IPS DF 6.9 (cell line): ENCODE data around the gene NPAS2.

Source experiments
- DNase-seq: peaks from one replicate; pipeline ENCODE4 v3.0.0-alpha.2; 2013; ENCODE audit warnings: low read depth, low spot score
- H3K27ac ChIP-seq: one replicate; pipeline ENCODE4 v1.5.1; 2013; ENCODE audit warnings: low read length, control low read depth
- H3K27me3 ChIP-seq: 2 replicates; pipeline ENCODE4 v1.6.1; 2013; ENCODE audit warnings: mild to moderate bottlenecking, low read length; ENCODE audit not compliant: control insufficient read depth, insufficient read depth
- H3K36me3 ChIP-seq: 2 replicates; pipeline ENCODE4 v1.6.1; 2013; ENCODE audit warnings: low read length; ENCODE audit not compliant: control insufficient read depth, insufficient read depth
- H3K4me1 ChIP-seq: 2 replicates; pipeline ENCODE4 v1.6.1; 2013; ENCODE audit warnings: low read length; ENCODE audit not compliant: control insufficient read depth, insufficient read depth
- H3K4me3 ChIP-seq: 2 replicates; pipeline ENCODE4 v1.5.1; 2013; ENCODE audit warnings: mild to moderate bottlenecking, low read length
- H3K9me3 ChIP-seq: 2 replicates; pipeline ENCODE4 v1.6.1; 2013; ENCODE audit warnings: low read length, inconsistent platforms; ENCODE audit not compliant: control insufficient read depth, insufficient read depth
- WGBS: extraction: QIAGEN DNeasy Blood & Tissue Kit; methylation state at CpG from one replicate; pipeline ENCODE4 v1.1.7; 2013; ENCODE audit warnings: mixed read lengths, missing lambda C conversion rate; ENCODE audit not compliant: insufficient read length, insufficient coverage; 5-methylcytosine and 5-hydroxymethylcytosine counted together

Gene NPAS2

DNA sequence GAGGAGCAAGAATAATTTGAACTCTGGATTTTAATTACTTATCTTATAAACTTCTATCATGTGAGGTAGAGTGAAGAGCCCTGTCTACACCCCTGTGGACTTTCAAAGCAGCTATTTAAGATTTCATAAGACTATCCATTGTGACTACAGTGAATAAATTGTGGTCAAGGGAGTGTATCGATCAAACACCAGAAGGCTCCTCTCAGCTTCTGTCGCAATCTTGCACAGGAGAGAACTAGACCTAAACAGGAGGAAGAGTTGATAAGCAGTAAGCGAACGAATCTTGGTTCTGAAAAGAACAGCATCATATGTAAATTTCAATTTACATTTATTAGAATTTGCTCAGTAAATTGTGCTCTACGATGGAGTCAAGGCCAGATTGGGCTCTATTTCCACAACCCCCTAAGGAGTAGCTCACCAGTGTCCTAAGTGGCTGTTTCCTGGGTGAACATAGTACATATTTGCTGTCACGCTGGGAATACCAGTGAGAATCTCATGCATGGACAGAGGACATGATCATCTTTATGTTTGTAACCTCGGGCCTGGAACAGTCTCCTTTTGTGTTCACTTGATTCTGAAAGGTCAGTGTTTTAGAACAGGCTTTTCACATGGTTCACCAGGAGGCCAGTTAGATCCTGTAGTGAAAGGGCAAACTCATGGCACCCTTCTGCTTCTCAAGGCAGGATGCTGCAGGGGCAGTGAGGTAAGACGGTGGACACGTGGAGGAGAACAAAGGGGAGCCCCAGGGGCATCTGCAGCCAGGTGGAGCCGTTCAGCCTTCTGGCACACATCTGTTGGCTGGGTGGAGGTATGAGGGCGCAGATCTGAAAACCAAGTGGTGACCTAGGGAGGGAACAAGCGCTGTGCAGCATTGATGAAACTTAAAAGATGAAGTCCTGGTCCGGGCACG, 33.3 kb downstream of the NPAS2 start:
- no peaks in the 10 kb centered on the region for H3K4me1 ChIP-seq
- no peak for DNase-seq
- no peak overlapping the region for H3K4me3 ChIP-seq
- H3K9me3 ChIP-seq: no peaks in the 10 kb centered on the region
- WGBS: no CpG with 5 or more reads among the region's 14 CpGs
- H3K36me3 ChIP-seq: no peaks in the 10 kb centered on the region
- H3K27ac ChIP-seq: no peak overlapping the region
- no peaks in the 10 kb centered on the region for H3K27me3 ChIP-seq

DNA sequence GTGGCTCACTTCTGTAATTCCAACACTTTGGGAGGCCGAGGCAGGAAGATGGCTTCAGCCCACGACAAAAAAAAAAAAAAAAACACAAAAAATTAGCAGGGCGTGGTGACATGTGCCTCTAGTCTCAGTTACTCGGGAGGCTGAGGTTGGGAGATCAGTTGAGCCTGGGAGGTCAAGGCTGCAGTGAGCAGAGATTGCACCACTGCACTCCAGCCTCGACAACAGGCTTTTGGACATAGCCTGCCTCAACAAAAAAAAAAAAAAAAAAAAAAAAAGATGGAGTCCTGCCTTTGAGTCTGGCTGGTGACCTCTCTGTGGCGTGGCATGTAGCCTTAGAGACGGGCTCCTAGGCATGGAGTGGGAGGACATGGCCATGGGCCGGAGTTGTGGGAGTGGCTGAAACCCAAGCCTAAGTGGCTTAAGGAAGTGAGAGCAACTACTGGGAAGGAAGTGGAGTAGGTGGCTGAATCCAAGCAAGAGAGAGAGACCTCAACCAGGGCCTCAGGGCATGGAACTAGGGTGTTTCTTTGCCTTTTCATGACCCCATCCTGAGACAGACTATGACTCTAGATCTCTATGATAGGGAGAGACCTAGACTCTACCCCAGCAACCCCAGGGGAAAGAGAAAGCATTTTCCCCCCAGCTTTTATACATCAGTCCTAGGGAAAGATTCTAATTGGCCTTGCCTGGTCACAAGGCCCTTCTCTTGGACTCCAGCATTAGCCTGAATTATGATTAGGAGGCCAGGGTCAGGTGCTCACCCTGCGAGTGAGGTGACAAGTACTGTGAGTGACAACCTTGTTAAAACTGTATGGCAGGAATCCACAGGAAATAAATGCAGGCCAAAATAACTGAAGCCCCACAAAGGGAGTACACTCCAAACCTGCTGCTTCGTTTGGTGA, 34.2 kb downstream of the NPAS2 start:
- H3K4me1 ChIP-seq: no peaks in the 10 kb centered on the region
- no peak overlapping the region for H3K27ac ChIP-seq
- WGBS: no CpG with 5 or more reads among the region's 10 CpGs
- H3K36me3 ChIP-seq: no peaks in the 10 kb centered on the region
- H3K27me3 ChIP-seq: no peaks in the 10 kb centered on the region
- no peaks in the 10 kb centered on the region for H3K9me3 ChIP-seq
- no peak for DNase-seq
- no peak overlapping the region for H3K4me3 ChIP-seq

DNA sequence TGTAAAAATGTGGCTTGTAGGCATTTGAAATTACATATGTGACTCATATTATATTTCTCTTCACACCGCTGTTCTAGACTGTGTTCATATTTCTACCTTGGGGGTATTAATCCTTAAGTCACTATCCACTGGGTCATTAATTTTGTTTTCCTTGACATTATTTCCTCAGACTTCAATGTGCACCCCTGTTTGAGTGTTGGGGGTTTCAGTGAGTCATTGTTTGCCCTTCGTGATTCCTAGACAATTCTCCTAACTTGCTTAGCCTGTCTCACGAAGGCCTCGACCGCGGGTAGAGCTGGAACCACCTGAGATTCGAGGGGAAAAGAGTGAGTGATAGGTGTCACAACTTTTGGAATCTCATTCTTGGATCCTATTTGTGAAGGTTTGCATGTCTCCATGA, 35.1 kb downstream of the NPAS2 start:
- H3K27ac ChIP-seq: no peak overlapping the region
- no peaks in the 10 kb centered on the region for H3K4me1 ChIP-seq
- DNase-seq: no peak
- H3K36me3 ChIP-seq: no peaks in the 10 kb centered on the region
- H3K27me3 ChIP-seq: no peaks in the 10 kb centered on the region
- H3K4me3 ChIP-seq: no peak overlapping the region
- H3K9me3 ChIP-seq: no peaks in the 10 kb centered on the region
- WGBS: no CpG with 5 or more reads among the region's 7 CpGs

DNA sequence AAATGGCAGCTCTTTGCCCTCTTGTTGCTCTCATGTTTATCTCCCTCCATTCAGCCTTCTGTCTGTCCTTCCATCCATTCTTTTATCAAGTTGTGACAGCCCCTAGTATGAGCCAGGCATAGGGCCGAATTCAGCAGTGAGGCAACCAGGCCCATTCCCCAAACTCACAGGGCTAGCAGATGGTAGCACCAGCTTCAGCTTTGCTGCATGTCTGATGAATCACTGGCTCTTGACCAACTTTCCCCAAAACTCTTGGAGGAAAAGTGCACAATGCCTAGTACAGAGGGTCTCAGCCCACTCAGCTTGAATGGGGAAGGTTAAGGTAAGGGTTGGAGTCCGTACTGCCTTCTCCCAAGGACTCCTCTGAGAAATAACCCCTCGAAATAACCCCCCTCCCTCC, 35.7 kb downstream of the NPAS2 start:
- Histone ChIP-seq H3K4me1 (no peaks in the 10 kb centered on the region), H3K36me3 (no peaks in the 10 kb centered on the region)
- no CpG with 5 or more reads among the region's 3 CpGs for WGBS

DNA sequence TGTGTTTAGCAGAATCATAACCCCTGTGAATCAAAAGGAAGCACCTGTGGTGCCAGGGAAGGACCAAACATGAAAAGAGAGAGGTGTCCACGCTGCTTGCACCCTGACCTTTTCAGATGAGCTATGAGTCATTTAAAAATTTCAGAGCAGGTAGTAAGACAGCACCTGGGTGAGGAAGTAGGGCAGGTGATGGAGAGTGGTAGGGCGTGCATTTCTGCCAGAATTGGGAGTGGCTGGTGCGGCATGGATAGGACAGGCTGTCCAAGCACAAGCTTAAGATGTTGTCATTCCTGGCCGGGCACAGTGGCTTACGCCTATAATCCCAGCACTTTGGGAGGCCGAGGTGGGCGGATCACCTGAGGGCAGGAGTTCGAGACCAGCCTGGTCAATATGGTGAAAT, 36.8 kb downstream of the NPAS2 start:
- H3K27me3 ChIP-seq: no peaks in the 10 kb centered on the region
- H3K27ac ChIP-seq: no peak overlapping the region
- H3K9me3 ChIP-seq: no peaks in the 10 kb centered on the region
- no peak overlapping the region for H3K4me3 ChIP-seq
- no peaks in the 10 kb centered on the region for H3K36me3 ChIP-seq
- no CpG with 5 or more reads among the region's 8 CpGs for WGBS
- no peaks in the 10 kb centered on the region for H3K4me1 ChIP-seq
- DNase-seq: no peak

More for the DNA sequence above, 35.7 kb downstream of the NPAS2 start:
- no peak overlapping the region for H3K4me3 ChIP-seq
- no peaks in the 10 kb centered on the region for H3K27me3 ChIP-seq
- DNase-seq: no peak
- H3K9me3 ChIP-seq: no peaks in the 10 kb centered on the region
- H3K27ac ChIP-seq: no peak overlapping the region

DNA sequence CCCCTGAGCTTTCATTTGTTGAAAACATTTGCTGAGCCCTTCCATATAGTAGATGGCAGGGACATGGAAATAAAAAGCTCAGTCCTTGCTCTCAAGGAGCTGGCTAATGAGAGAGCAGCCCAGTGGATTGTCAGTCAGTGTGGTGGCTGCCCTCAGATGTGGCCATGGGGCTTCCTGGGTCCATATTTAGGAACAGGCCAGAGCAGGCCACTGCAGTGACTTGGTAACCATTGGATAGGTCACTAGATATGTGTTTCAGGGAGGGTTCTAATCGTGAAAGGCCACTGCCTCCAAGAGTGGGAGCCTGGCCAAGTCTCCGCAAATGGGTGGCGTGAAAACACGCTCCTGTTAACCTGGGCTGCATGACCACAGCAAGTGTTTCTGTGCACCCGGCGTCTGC, 37.4 kb downstream of the NPAS2 start:
- H3K4me1 ChIP-seq: no peaks in the 10 kb centered on the region
- no peaks in the 10 kb centered on the region for H3K9me3 ChIP-seq
- DNase-seq: no peak
- no peak overlapping the region for H3K4me3 ChIP-seq
- no peak overlapping the region for H3K27ac ChIP-seq
- no CpG with 5 or more reads among the region's 6 CpGs for WGBS
- no peaks in the 10 kb centered on the region for H3K27me3 ChIP-seq
- H3K36me3 ChIP-seq: no peaks in the 10 kb centered on the region

DNA sequence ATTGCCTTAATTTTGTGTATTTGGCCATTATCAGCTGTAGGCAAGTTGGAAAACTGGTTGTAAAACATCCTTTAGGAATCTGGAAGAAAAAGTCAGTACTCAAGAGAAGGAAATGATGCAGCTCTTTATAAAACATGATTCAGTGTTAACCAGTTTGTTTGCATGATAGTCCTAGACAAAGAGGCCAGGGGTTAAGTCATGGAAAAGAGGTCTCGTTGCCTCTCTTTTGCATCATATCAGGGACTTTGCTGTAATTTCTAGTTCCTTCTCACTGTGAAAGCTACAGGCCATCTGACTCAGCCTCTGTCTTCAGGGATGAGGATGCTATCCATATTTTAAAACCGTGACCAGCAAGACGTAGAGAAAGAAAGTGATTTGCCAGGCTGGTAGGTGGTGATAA, 38.0 kb downstream of the NPAS2 start:
- WGBS: no CpG with 5 or more reads among the region's 3 CpGs
- no peaks in the 10 kb centered on the region for H3K4me1 ChIP-seq
- H3K36me3 ChIP-seq: no peaks in the 10 kb centered on the region
- no peak overlapping the region for H3K27ac ChIP-seq
- no peak for DNase-seq
- no peaks in the 10 kb centered on the region for H3K27me3 ChIP-seq
- no peaks in the 10 kb centered on the region for H3K9me3 ChIP-seq
- no peak overlapping the region for H3K4me3 ChIP-seq

- Histone ChIP-seq H3K27me3 (no peaks in the 10 kb centered on the region), H3K4me3 (no peak overlapping the region), H3K9me3 (no peaks in the 10 kb centered on the region), H3K36me3 (no peaks in the 10 kb centered on the region), H3K27ac (no peak overlapping the region), H3K4me1 (no peaks in the 10 kb centered on the region)
- no CpG with 5 or more reads among the region's 2 CpGs for WGBS
- DNase-seq: no peak
Observed at GRCh38 chr2:100859902-100860301, 40.0 kb downstream of the NPAS2 start.

DNA sequence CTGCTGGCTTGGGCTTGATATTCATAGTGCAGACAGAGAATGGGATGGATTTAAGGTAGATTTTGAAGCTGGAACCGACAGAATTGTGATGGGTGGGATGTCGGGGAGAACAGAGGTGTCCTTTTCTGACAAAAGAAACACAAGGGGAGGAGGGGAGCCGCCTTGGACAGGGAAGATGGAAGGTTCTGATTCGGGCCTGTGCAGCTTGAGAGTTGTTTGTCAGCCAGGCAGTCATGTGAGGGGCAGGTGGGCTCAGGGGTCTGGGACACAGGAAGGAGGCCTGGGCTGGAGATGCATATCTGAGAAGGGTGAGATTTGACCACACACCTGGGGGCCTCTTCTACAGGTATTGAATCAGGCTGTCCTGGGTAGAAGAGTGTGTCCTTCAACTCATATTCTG, 41.4 kb downstream of the NPAS2 start:
- H3K4me3 ChIP-seq: no peak overlapping the region
- WGBS: no CpG with 5 or more reads among the region's 4 CpGs
- no peak for DNase-seq
- H3K4me1 ChIP-seq: no peaks in the 10 kb centered on the region
- H3K27ac ChIP-seq: no peak overlapping the region
- no peaks in the 10 kb centered on the region for H3K36me3 ChIP-seq
- no peaks in the 10 kb centered on the region for H3K27me3 ChIP-seq
- no peaks in the 10 kb centered on the region for H3K9me3 ChIP-seq

DNA sequence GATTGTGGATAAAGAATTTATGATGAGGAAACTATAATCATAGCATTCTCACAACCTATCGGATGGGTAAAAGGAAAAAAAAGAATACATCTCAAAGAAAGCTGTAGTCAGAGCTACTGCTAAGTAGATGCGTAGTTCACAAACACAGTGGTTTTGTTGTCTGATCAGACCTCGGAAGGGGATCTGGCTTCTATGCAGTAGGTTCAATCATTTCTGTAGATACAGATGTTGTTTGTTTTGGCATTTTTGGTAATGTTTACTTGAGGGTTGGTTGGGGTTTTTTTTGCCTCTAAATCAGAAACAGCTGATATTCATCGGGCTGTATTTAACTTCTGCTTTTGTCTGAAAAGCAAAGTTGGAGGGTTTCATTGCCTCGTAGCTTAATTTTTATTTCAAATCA, 42.1 kb downstream of the NPAS2 start:
- no peak overlapping the region for H3K27ac ChIP-seq
- no peaks in the 10 kb centered on the region for H3K36me3 ChIP-seq
- no peak for DNase-seq
- H3K4me1 ChIP-seq: no peaks in the 10 kb centered on the region
- no peaks in the 10 kb centered on the region for H3K9me3 ChIP-seq
- no peak overlapping the region for H3K4me3 ChIP-seq
- H3K27me3 ChIP-seq: no peaks in the 10 kb centered on the region
- WGBS: no CpG with 5 or more reads among the region's 5 CpGs
